ENCODE measurements around the gene OR2F1.
A peak's percentile ranks its signal among the peaks of the same experiment; 100 is the strongest.

OR2F1 gene

GRCh38 chr7:143975617-143976016 lies 21.0 kb downstream of the OR2F1 start:
- no peak overlapping the region for H3K27ac ChIP-seq
- no peak for TF ChIP-seq ZFX (IDR thresholded peaks at IDR 0.05; ENCODE audit: borderline replicate concordance)
- TF ChIP-seq CTCF (IDR thresholded peaks at IDR 0.05): peak; percentile 29; the same call in 1 of the 2 replicates

GRCh38 chr7:143978585-143978984 lies 23.9 kb downstream of the OR2F1 start:
- no peak for TF ChIP-seq CTCF (IDR thresholded peaks at IDR 0.05)
- no peak for TF ChIP-seq ZFX (IDR thresholded peaks at IDR 0.05; ENCODE audit: borderline replicate concordance)
- H3K27ac ChIP-seq: no peak overlapping the region

GRCh38 chr7:143979359-143979758 lies 24.7 kb downstream of the OR2F1 start:
- TF ChIP-seq ZFX (IDR thresholded peaks at IDR 0.05; ENCODE audit: borderline replicate concordance): no peak
- TF ChIP-seq CTCF (IDR thresholded peaks at IDR 0.05): no peak
- H3K27ac ChIP-seq: no peak overlapping the region

GRCh38 chr7:143979998-143980397 lies 25.4 kb downstream of the OR2F1 start:
- H3K27ac ChIP-seq: no peak overlapping the region
- TF ChIP-seq ZFX (IDR thresholded peaks at IDR 0.05; ENCODE audit: borderline replicate concordance) (no peak), CTCF (IDR thresholded peaks at IDR 0.05) (no peak)

GRCh38 chr7:143980746-143981510 lies 26.3 kb downstream of the OR2F1 start:
- no peak overlapping the region for H3K27ac ChIP-seq
- no peak for TF ChIP-seq ZFX (IDR thresholded peaks at IDR 0.05; ENCODE audit: borderline replicate concordance)
- no peak for TF ChIP-seq CTCF (IDR thresholded peaks at IDR 0.05)

- no peak for TF ChIP-seq ZFX (IDR thresholded peaks at IDR 0.05; ENCODE audit: borderline replicate concordance)
- no peak for TF ChIP-seq CTCF (IDR thresholded peaks at IDR 0.05)
- H3K27ac ChIP-seq: no peak overlapping the region
These were observed 29.3 kb downstream of the OR2F1 start for GRCh38 chr7:143983960-143984359.

GRCh38 chr7:143987513-143987912 lies 32.9 kb downstream of the OR2F1 start:
- no peak overlapping the region for H3K27ac ChIP-seq
- TF ChIP-seq CTCF (IDR thresholded peaks at IDR 0.05): no peak
- no peak for TF ChIP-seq ZFX (IDR thresholded peaks at IDR 0.05; ENCODE audit: borderline replicate concordance)
